ENCODE data around the gene CYB561D2.

Gene CYB561D2

DNA sequence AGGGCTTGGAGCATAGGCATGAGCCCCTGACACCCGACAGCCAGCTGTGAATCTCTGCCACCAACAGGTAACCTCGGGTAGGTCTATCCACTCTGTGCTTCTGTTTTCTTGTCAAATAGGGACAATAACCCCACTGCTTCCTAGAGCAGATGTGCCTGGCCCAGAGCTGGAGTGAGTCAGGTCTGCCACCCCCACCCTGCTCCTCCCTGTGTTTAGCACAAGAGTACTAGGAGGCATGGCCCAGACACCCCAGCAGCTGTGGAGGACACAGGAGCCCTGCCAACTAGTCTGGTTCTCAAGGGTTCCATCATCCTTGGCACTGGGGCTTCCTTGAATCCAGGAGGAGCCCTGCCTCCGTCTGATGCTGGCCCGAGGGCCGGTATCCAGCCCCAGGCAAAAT, 42.4 kb downstream of the CYB561D2 start:
- no peak for DNase-seq

DNA sequence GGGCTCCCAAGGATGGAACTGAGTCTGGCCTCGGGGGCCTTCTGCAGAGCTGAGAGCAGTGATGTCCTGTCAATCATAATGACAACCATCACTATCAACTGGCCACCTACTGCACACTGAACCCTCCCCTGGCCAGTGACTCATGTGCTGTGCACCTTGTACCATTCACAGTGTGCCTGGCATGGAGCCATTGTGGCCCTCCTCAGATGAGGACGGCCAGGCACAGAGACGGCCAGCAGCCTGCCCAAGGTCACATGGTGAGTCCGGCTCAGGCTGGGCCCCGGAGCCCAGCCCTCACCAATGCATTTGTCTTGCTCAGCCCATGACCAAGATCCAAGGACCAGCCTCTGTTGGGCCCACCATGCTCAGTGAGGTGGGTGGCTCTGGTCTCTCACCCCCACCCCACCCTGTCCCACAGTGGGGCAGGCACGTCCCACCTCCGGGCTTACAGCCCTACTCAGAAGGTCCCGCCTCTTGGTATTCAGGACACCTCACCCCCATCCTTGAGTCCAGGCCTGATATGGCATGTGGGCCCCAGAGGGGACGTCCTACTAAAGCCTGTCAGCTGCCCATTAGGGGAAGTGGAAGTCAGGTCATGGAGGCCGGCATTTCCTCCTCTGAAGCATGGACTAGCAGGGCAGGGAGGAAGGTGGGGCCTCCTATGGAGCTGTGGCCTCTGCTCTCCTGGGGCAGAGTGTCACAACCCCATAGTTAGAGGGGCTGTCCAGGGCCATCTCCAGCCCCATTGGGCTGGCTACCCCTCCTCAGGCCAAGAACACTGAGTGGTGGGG, 44.6 kb downstream of the CYB561D2 start:
- DNase-seq = no peak

DNA sequence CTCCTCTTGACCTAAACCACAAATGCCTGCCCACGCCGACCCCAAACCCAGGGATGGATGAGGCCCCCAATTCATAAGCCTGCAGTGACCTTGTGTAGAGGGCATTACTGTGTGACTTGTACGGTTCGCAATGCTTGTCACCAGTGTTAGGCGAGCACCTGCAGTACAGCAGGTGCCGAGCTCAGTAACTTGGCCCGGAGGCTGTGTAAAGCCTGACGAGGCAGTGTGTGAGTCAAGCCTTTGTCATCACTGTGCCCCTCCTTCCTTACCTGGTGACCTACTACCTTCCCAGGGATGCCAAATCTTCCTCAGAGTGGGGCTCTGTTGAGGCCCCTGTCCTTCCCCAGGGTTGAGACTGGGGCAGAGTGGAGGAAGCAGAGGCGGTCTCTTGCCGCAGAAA, 45.8 kb downstream of the CYB561D2 start:
- no peak for DNase-seq

DNA sequence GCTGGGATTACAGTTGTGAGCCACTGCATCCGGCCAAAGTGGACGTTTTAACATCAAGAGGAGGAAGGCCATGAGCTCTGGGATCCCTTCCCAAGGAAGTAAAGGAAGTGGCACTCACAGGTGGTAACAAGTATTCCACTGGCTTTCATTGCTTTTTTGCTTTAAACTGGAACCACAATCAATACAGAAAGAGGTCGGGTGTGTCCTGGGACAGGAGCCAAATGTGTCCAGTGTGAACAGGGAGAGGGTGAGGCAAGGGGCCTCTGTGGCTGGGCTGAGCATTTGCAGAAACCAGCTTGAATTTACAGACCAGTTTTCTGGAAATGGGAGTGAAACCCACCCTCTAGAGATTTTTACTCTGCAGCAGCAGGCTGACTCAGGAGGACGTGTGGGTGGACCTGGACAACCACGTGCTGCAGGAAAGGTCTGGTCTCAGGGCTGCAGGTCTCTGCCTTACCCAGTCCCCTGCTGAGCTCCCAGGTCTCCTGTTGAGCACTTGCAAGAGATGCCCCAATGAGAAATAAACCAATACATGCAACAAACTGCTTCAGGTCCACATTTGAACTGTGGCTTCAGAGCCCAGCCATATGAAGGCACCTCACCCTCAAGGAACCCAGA, 51.4 kb downstream of the CYB561D2 start:
- DNase-seq = no peak

Data from NCI-H1048 (cell line).